ENCODE measurements around the gene ZSWIM5.
A peak's percentile ranks its signal among the peaks of the same experiment; 100 is the strongest.
"Not testable (repeated sequence)": the region's sequence is repeated elsewhere in the genome, so short reads cannot be mapped to it uniquely, and the experiment has no call there.

Gene ZSWIM5

DNA sequence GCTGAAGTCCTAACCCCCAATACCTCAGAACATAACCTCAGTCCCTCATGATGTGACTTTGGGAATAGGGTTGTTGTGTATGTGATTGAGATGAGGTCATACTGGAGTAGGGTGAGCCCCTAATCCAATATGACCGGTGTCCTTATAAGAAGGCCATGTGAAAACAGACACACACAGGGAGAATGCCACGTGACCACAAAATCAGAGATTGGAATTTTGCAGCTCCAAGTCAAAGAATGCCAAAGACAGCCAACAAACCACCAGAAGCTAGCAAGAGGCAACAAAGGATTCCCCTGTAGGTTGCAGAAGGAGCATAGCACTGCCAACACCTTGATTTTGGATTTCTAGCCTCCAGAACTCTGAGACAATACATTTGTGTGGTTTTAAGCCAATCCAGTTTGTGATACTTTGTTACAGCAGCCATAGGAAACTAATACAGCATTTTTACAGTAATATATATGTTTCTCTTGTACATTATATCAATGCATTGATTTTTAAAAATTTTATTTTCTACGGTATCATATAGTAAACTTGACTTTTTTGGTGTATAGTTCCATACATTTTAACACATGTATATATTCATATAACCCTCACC is 5.4 kb downstream of the ZSWIM5 start:
- DNase-seq = no peak

GRCh38 chr1:45200435-45200834 is 6.0 kb downstream of the ZSWIM5 start:
- DNase-seq = no peak

DNA sequence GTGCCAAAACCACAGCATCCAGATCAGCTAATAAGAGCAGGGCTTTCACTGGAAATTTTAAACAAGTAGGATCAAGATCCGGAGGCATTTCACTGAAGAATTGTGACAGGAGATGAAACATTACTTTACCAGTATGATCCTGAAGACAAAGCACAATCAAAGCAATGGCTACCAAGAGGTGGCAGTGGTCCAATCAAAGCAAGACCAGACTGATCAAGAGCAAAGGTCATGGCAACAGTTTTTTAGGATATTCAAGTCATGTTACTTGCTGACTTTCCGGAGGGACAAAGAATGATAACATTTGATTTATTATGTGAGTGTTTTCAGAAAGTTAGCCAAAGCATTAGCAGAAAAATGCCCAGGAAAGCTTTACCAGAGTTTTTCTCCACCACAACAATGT is 8.2 kb downstream of the ZSWIM5 start:
- no peak for DNase-seq

DNA sequence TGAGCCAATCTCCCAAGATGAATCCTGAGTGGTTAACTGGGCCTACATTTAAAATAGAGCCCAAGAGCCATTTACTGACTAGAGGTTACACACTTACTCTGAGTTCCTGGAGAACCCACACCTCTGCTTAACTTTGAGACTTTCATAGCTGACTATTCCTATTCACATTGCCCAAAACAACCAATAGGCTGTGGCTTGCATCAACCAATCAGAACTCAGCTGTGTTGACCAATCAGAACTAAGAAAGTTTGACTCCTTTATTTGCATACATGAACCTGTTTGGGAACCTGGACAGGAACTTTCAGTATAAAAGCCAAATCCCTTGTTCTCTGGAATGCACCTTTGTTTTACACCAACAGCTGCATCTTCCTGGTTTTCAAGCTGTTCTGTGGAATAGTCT is 9.5 kb downstream of the ZSWIM5 start:
- no peak for DNase-seq

- DNase-seq = no peak
Measured at GRCh38 chr1:45191418-45191783, 15.0 kb downstream of the ZSWIM5 start.

- no peak for DNase-seq
Measured at GRCh38 chr1:45187725-45188124, 18.7 kb downstream of the ZSWIM5 start.

GRCh38 chr1:45179918-45180519 is 26.4 kb downstream of the ZSWIM5 start:
- not testable (repeated sequence) for DNase-seq

- DNase-seq = no peak
Measured at GRCh38 chr1:45177452-45177851, 29.0 kb downstream of the ZSWIM5 start.

DNA sequence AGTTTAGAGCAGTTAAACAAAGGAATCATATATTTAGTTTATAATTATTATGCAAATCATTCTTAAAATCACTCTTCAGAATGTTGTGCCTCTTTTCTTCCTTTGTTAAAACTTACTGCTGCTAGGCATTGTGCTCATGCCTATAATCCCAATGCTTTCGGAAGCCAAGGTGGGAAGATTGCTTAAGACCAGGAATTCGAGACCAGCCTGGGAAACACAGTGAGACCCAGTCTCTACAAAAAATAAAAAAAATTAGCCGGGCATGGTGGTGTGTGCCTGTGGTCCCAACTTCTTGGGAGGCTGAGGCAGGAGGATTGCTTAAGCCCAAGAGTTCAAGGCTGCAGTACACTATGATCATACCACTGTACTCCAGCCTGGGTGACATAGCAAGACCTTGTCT is 33.6 kb downstream of the ZSWIM5 start:
- DNase-seq = no peak

- no peak for DNase-seq
Measured at GRCh38 chr1:45172005-45172404, 34.4 kb downstream of the ZSWIM5 start.

- DNase-seq = no peak
Measured at GRCh38 chr1:45171575-45171974, 34.8 kb downstream of the ZSWIM5 start.

- DNase-seq = no peak
Measured at GRCh38 chr1:45170151-45170742, 36.2 kb downstream of the ZSWIM5 start.

GRCh38 chr1:45167947-45168346 is 38.5 kb downstream of the ZSWIM5 start:
- not testable (repeated sequence) for DNase-seq

- DNase-seq = not testable (repeated sequence)
Measured at GRCh38 chr1:45164307-45164706, 42.1 kb downstream of the ZSWIM5 start.

DNA sequence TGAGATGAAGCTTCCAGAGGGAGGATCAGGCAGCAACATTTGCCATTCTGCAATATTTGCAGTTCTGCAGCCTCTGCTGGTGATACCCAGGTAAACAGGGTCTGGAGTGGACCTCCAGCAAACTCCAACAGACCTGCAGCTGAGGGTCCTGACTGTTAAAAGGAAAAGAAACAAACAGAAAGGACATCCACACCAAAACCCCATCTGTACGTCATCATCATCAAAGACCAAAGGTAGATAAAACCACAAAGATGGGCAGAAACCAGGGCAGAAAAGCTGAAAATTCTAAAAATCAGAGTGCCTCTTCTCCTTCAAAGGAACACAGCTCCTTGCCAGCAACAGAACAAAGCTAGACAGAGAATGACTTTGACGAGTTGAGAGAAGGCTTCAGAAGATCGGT is 43.3 kb downstream of the ZSWIM5 start:
- DNase-seq = not testable (repeated sequence)

DNA sequence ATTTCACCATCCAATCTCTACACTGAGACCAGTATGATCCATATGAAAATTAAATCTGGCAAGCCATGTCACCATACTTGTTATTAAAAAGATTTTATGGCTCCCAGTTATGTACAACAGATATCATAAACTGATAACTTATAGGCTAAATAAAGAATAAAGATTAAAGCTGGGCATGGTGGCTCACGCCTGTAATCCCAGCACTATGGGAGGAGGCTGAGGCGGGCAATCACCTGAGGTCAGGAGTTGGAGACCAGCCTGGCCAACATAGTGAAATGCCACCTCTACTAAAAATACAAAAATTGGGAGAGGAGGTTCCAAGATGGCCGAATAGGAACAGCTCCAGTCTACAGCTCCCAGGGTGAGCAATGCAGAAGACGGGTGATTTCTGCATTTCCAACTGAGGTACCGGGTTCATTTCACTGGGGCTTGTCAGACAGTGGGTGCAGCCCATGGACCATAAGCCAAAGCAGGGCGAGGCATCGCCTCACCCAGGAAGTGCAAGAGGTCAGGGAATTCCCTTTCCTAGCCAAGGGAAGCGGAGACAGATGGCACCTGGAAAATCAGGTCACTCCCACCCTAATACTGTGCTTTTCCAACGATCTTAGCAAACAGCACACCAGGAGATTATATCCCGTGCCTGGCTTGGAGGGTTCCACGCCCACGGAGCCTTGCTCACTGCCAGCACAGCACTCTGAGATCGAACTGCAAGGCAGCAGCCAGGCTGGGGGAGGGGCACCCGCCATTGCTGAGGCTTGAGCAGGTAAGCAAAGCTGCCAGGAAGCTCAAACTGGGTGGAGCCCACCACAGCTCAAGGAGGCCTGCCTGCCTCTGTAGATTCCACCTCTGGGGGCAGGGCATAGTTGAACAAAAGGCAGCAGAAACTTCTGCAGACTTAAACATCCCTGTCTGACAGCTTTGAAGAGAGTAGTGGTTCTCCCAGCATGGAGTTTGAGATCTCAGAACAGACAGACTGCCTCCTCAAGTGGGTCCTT is 44.1 kb downstream of the ZSWIM5 start:
- DNase-seq = peak; percentile 2

DNA sequence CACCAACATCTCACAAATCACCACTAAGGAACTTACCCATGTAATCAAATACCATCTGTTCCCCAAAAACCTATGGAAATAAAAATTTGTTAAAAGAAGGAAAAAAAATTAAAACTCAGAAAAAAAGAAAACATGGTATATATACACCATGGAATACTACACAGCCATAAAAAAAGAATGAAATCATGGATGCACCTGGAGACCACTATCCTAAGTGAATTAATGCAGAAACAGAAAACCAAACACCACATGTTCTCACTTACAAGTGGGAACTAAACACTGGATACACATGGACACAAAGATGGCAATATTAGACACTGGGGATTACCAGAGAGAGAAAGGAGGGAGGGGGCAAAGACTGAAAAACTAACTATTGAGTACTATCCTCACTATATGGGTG is 50.4 kb downstream of the ZSWIM5 start:
- DNase-seq = no peak

GRCh38 chr1:45155423-45155822 is 51.0 kb downstream of the ZSWIM5 start:
- DNase-seq = no peak

- DNase-seq = no peak
Measured at GRCh38 chr1:45152126-45152525, 54.3 kb downstream of the ZSWIM5 start.

- DNase-seq = no peak
Measured at GRCh38 chr1:45148209-45148825, 58.1 kb downstream of the ZSWIM5 start.

GRCh38 chr1:45146833-45147232 is 59.6 kb downstream of the ZSWIM5 start:
- DNase-seq = no peak

- DNase-seq = no peak
Measured at GRCh38 chr1:45141247-45142003, 65.0 kb downstream of the ZSWIM5 start.

All from stimulated activated CD4-positive, alpha-beta T cell treated with anti-CD3 and anti-CD28 coated beads, Interleukin-12 subunit alpha, Interleukin-12 subunit beta, amount 100 ng/mL, for 4 hours (primary cell).